Stromal cell of bone marrow (primary cell): Measurements from ENCODE around the gene AHI1.
A peak's percentile ranks its signal among the peaks of the same experiment; 100 is the strongest.

ENCODE experiments used
- DNase-seq: peaks from one replicate; pipeline ENCODE4 v3.0.0-alpha.2; 2012; ENCODE audit warnings: low read depth

AHI1 gene

DNA sequence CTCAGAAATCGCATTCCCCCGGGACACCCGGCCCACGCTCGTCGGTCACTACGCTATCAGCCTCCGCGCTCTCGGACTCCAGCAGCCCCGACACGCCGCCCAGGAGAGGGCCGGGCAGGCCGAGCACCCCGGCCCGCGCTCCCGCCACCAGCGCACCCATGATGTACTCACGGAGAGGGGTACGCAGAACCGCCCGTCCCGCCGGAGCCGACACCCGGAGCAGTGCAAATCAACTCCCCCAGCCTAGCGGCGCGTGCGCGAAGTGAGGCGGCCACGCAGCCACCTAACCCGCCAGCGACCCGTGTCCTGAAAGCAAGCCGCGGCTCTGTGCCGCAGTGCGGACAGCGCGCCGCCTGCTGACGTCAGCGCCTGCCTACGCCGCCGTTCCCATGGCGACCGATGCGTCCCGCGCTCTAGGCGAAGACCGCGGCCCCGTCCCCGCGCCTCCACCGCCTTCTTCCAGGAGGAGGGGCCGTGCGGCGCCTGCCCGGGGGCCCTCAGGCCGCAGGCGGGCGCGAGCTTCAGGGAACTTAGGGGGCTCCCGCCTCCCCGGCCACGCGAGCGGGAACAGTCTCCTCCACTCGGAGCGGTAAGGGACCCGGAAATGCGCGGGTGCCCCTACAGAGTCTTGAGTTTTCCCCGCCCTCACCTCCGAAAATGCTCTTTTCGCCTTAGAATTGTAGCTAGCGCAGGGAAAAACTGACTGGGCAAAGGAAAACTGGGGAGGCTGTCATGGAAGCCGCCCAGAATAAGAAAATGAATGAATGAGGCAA, at the start of gene AHI1:
AHI1 (minus strand) TSS at position 329 of the 773 bp plus-strand sequence. CDS start 5,503 bp downstream, outside the sequence.
- DNase-seq: peak; percentile 86

DNA sequence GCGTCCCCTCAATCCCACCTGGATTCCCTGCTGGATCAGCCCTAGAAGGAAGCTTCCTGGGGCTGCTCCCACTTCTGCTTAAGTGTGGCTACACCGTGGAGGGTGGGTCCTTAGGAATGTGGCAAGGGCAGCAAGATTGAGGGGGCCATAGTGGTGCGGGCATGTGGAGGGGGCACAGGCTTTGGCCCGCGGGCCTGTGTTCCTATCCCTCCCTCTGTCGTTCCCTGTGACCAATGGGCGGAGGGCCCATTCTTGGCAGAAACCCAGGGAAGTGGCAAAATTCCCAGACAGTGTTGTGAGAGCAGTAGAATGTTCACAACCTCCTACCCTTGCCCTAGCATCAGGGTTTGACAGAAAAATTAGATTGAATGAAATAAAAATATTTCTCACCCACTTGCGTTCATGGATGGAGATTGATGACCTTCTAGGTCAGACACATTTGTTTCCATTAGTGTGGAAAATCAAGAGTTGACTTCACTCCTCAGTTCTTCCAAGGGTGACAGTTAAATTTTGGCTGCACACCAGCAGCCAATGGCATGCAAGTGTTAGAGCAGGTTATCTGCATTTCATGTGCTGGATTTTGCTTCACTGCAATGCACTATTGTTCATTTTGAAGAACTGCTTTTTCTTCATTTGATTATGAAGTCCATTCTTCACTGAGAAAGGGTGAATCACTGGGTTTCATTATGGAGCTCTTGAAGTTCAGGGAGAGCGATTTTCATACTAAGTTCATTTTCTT, 49.3 kb upstream of the AHI1 start:
- DNase-seq: no peak

DNA sequence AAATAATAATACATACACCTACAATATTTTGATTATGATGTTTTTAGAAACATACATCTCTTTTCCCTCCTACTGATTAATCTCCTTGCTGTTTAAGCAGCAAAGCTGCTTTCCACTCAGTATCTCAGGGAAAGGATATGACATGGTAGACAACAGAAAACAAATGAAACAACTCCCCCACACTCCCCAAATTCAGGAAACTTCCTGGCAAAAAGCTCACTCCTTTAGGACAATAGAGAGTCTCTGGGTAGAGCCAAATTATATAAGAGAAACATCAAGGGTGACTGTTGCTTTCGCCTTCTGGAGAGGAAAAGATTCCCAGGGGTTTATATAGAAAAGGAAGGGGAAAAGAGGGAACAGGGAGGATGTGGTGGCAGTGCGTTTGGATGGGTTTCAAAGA, 48.7 kb upstream of the AHI1 start:
- DNase-seq: no peak

DNA sequence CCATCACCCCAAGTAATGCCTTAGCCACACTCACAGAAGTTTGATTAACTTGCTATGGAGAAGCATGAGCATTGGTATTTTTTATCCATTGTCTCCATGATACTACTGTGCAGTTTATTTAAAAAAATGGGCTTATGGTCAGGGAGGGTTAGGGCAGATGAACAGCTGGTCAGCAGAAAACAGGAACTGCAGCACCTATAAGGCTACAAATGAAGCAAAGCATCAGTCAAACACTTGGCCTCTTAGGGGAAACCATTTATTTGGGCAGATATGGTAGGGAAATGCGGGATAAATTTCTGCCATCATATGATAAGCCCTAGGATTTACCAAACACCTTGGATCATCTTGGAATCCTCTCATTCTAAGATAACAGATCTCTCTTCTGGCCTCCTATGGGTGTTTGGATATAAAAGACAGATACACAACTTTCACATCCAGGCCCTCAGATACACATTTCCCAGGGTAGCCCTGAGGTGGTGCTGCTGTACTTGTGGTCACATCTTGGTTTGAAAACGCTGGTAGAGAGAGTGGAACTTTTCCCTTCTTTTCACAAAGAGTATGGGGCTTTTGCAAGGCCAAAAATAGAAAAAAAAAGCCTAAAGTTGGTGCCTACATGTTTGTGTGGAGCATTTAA, 42.8 kb upstream of the AHI1 start:
- peak; percentile 57 for DNase-seq

DNA sequence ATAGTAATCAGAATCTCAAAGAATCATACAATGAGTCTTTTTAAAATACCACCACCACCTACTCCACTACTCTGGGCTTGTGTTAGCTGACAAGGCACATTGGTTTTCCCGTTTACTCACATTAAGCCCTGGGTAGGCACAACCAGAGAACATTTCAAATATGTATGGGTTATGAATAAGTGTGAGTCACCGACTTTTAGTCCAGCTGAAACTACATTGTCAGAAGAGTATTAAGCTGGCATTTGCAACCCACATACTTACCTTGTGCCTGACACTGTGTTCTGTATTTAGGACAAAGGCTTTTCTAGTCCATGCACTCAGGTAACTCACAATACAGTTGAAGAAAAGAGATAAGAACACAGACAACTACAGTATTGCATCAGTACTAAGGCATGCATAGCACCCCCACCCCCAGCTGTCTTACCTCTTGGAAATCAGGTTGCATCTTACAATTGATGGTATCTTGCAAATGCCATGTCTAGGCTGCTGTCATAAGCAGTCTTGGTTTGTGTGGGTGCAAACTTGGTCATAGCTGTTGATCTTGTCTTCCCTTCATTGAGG, 40.3 kb upstream of the AHI1 start:
- DNase-seq: peak; percentile 78

DNA sequence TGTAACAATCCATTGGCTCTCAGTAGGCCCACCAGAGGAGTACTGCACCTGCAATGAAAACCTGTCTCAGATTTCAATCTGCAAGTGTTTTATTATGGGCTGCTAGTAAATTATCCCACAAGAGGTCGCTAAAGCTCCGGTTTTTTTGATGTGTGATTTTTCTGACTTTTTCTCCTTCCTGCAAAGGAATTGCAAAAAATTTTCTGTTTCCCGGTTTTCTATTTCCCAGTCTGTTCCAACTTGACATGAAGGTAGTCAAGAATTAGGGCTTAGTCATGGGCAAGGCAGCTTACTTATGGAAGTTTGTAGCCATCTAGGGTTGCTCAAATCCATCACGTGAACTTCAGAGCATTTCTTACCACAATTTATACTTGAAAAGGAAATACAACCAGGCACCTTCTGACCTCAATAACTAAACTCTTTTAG, 38.5 kb upstream of the AHI1 start:
- DNase-seq: peak; percentile 88

- no peak for DNase-seq
These were observed 37.3 kb upstream of the AHI1 start for GRCh38 chr6:135534773-135535380.

DNA sequence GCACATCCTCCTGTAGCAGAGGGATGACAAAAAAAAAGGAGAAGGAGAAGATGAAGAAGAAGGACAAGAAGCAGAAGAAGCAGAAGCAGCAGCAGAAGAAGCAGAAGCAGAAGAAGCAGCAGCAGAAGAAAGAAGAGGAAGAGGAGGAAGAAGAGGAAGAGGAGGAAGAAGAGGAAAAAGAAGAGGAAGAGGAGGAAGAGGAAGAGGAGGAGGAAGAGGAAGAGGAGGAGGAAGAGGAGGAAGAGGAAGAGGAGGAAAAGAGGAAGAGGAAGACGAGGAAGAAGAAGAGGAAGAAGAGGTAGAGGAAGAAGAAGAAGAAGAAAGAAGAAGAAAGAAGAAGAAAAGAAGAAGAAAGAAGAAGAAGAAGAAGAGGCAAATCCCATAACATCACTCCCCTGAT, 35.0 kb upstream of the AHI1 start:
- no peak for DNase-seq

GRCh38 chr6:135531954-135532490, 34.5 kb upstream of the AHI1 start:
- no peak for DNase-seq

DNA sequence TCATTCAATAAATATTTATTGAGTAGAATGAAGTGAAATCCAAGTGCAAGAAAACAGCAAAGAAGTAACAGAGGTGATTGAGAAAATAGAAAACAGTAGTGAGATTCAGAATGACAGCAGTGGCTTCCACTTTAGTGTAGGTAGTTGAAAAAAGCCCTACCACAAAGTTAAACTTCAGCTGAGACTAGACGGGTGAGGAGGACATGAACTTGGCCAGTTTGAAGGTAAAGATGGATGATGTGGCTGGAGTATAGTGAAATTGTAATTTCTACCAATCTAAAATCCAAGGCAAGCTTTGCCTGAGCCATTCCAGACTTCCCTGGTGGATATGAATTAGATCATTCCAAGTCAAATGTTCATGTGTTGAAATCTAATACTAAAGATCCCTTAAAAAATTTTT, 32.6 kb upstream of the AHI1 start:
- DNase-seq: no peak

DNA sequence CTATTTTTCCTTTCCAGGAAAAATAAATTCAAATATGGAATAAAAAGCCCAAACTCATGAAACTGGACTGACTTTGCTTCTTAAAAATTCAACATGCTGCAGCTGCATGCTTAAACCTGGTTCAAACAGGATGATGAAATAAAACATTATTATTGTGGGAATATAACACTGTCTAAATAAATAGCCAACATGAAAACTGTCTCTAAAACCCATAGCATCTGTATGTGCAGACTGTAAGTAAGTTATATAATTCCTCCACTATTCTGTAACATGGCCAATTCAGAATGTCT, 30.4 kb upstream of the AHI1 start:
- no peak for DNase-seq

DNA sequence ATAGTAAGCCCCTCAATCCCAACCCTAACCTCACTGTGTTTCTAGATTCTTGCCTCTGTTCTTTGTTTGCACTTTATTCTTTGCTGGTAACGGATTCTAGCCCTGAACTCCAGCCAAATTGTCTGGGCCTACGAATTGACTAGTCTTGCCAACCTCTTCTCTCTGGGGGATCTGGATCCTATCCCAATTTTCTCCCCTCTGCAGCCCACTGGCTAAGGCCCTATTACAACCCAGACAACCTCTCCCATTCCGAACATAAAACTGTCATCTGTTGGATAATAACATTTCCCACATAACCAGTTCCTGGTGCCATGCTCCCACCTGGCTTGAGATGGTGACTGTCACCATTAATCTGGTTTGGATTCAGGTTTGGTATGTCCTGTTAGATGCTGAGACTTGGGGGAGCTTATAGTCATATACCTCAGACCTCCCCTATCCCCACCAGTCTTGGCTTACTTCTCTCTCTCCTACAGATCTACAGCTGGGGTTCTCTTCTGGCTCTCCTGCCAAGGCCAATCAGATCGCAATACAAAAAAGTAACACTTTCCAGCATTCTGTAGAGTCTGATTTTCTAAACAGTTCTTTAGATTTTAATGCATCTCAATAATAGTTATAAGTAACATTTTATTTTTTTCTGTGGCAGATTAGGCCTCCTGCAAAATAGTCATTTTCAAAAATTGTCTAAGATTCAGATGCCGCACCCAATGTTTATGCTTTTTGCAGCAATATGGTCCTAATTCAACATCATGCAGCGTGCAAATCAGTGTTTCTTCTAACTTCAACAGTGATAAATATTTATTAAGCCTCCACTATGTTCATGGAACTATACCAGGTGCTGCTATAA, 29.8 kb upstream of the AHI1 start:
- no peak for DNase-seq

DNA sequence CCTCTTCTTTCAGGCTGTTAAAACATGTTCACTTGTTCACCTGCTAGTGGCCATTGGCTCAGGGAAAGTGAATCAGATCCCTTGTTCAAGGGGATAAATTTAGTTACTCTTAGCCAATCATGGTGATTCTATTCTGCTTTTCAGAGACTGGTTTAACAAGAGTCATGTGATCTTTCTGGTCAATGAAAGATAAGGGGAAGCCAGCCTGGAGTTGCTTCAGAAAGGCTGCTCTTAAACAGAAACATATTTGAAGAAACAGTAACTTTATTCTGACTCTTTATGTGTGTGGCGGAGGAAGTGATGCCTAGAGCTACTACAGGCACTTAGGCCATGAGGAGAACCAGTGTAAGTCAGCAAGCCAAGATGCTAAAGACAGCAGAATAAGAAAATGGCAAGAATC, 28.1 kb upstream of the AHI1 start:
- no peak for DNase-seq

- DNase-seq: no peak
These were observed 25.6 kb upstream of the AHI1 start for GRCh38 chr6:135522965-135523692.

DNA sequence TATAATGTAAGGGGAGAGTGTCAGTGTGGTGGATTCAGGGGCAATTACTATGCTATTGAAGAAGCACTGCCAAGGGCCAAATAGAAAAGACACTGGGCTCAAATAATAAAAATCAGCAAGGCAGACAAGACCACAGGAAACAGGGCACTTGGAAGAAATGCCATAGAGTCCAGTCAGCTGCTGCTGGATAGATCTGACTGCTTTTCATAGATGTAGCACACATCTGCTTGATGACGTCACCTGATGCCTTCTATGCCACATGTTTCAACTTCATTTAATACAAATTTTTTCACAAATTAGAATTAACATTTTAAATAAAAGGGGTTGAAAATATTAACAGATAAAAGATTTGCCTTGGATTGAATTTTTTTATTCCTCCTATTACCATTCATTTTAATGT, 23.9 kb upstream of the AHI1 start:
- DNase-seq: no peak

GRCh38 chr6:135520781-135521180, 23.2 kb upstream of the AHI1 start:
- DNase-seq: no peak

DNA sequence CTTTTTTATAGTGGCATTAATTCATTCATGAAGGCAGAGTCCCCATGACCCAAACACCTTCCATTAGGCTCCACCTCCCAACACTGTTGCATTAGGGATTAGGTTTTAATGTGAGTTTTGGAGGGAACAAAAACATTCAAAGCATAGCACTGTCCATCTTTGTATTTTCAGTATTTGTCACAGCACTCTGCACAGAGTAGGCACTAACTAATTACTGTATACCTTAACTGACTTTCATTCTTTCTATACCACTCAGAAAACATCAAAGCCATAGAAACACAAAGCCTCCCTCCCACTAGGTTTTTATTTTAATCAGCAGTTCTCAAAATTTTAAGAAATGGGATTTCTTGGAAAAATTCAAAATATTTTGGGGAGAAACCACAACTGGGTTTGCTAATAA, 21.8 kb upstream of the AHI1 start:
- DNase-seq: no peak

DNA sequence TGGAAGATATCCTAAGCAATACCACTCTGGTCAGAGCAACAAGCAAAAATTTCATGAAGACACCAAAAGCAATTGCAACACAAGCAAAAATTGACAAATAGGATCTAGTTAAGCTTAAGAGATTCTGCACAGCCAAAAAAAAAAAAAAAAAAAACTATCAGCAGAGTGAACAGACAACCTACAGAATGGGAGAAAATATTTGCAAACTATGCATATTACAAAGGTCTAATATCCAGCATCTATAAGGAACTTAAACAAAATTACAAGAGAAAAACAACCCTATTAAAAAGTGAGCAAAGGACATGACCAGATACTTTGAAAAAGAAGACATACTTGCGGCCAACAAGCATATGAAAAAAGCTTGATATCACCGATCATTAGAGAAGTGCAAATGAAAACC, 20.0 kb upstream of the AHI1 start:
- no peak for DNase-seq

GRCh38 chr6:135514706-135515105, 17.2 kb upstream of the AHI1 start:
- no peak for DNase-seq

DNA sequence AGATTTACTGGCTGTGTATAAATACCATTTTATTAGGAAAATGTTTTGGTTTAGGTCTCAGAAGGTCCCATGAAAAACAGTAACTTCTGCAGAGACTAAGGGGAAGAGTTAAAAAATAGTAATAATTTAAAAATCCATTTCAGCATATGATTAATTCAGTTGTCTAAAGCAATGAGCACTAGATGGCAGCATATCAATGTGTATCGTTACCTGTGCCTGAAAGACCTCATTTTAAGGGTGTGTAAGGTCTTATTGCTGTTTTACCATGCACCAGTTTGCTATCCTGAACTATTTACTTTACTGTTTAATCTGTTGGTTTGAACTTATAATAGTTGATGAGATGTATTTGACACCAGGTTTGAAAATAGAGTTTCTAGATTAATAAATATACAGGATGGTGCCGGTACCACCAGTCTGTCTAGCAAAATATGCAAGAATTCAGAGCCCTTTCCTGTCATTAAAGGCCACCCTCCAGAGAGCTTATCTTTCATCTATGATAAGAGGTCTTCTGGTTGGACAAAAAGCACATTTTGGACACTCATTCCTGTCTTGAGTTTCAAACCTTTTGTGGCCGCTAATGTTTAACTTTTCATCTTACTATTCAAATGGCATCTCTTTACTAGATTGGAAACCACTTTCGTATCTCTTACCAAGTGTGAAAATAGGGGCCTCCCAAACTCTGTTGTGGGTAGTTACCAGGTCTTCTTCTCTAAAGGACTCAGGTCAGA, 8.9 kb upstream of the AHI1 start:
- no peak for DNase-seq
